HFFc6 (cell line): Measurements from ENCODE around the gene NUDT1. TPM values are rescaled to one million over a fixed set of nuclear protein-coding genes. Genes with fewer than 3 reads are reported as not detected.

Experiments used
- DNase-seq: peaks from one replicate; pipeline ENCODE4 v3.0.0-alpha.2; 2018
- H3K27ac Mint-ChIP-seq: 2 replicates; pipeline ENCODE4 v1.8.0; 2020; ENCODE audit warnings: mild to moderate bottlenecking, mixed read lengths
- H3K27me3 Mint-ChIP-seq: 2 replicates; pipeline ENCODE4 v1.8.0; 2021; ENCODE audit warnings: mild to moderate bottlenecking, moderate library complexity, mixed read lengths; ENCODE audit not compliant: insufficient read depth
- H3K36me3 Mint-ChIP-seq: 2 replicates; pipeline ENCODE4 v1.8.0; 2021; ENCODE audit warnings: low read depth, mixed read lengths
- H3K4me1 Mint-ChIP-seq: 2 replicates; pipeline ENCODE4 v1.8.0; 2020; ENCODE audit warnings: low read depth, mixed read lengths
- H3K4me3 Mint-ChIP-seq: 2 replicates; pipeline ENCODE4 v1.8.0; 2020; ENCODE audit warnings: mild to moderate bottlenecking, moderate library complexity, mixed read lengths
- H3K9me3 Mint-ChIP-seq: 2 replicates; pipeline ENCODE4 v1.8.0; 2020; ENCODE audit warnings: mild to moderate bottlenecking, mixed read lengths
- long read RNA-seq: library from polyadenylated mRNA; unstranded; transcript quantifications from one replicate; pipeline ENCODE4 v2.0.0, GENCODE V29; 2019
- total RNA-seq, 6 experiments: library from RNA; stranded (reverse); fragmentation: NEBNext Ultra II Directional; extraction: Animal tissue kit (Norgen Biotek cat#: 25700); gene quantifications; 2 replicates in 1 of 6; 3 replicates in 5 of 6; pipeline ENCODE4 v1.2.3, GENCODE V29; 2021
- TF ChIP-seq, protein P1 (sequence below): fragments of 200-600 bp; sonication (generic); IDR thresholded peaks from 2 replicates; pipeline ENCODE4 v1.5.0; 2021; ENCODE audit warnings: antibody characterized with exemption, mild to moderate bottlenecking

The NUDT1 gene
- total RNA-seq, result 10 to 100 TPM; 35.6 to 57.6 (median 45.9) TPM
- long read RNA-seq, transcript NUDT1-206 (3 exons, 714 nt), result major isoform, 7 of 22 reads
- long read RNA-seq, partial matches to known transcripts, result 0 of 22 reads
- long read RNA-seq, other reads (novel, unspliced or antisense), result 4 of 22 reads

DNA sequence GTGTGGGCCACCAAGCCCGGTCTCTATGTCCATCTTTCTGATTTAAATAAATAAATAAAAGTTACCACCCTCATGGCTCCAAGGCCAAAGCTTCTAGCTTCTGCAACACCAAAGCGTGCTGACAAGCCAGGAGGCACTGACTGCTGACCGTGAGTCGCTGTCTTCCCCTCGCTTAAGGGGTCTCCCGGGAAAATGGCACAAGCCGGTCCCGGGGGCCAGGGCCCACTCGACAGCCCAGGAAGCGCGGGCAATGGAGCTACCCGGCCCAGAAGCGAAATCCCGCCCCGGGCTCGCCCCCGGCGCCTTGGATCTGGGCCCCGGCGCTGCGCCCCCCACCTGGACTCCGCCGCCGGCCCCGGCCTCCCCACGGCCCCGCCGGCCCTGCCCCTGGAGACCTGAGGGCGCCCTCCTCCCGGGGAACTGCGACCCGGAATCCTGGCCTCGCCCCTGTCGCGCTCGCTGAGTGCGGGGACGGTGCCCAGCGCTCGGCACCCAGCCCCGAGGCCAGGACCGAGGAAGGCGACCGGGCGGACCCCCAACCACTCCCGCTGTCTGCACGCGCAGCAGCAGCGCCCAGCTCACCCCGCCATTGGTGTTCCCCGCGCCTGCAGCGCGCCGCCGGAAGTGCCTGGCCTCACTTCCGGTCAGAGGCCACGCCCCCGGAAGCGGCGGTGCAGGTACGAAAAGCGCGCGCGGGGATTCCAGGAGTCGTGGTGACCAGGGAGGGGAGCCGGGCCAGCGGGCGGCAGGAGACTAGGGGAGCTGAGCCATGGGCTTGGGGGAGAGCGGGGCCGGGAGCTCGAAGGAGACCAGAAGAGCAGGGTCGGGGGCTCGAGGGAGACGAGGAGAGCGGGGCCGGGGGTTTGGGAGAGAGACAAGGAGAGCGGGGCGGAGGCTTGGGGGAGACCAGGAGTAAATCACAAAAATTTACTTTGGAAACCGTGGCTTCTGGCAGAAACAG lies at the start of gene NUDT1, which contains the start of gene MRM2:
NUDT1 (plus strand) TSS at position 647 of the 961 bp plus-strand sequence. CDS start 2,349 bp downstream, outside the sequence.
MRM2 (minus strand) TSS at position 626 of the 961 bp plus-strand sequence; CDS start at position 590, 36 bp downstream.
- H3K4me1 Mint-ChIP-seq, result peaks cover 11% of the 10 kb centered on the region
- TF ChIP-seq, protein P1, sequence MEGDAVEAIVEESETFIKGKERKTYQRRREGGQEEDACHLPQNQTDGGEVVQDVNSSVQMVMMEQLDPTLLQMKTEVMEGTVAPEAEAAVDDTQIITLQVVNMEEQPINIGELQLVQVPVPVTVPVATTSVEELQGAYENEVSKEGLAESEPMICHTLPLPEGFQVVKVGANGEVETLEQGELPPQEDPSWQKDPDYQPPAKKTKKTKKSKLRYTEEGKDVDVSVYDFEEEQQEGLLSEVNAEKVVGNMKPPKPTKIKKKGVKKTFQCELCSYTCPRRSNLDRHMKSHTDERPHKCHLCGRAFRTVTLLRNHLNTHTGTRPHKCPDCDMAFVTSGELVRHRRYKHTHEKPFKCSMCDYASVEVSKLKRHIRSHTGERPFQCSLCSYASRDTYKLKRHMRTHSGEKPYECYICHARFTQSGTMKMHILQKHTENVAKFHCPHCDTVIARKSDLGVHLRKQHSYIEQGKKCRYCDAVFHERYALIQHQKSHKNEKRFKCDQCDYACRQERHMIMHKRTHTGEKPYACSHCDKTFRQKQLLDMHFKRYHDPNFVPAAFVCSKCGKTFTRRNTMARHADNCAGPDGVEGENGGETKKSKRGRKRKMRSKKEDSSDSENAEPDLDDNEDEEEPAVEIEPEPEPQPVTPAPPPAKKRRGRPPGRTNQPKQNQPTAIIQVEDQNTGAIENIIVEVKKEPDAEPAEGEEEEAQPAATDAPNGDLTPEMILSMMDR, result no peak; the same call in 1 of the 2 replicates
- peaks cover 2% of the 10 kb centered on the region; the same call in 1 of the 2 replicates for H3K27me3 Mint-ChIP-seq
- no peaks in the 10 kb centered on the region for H3K36me3 Mint-ChIP-seq
- H3K27ac Mint-ChIP-seq, result peak within 1 kb of the TSS; percentile 89
- H3K9me3 Mint-ChIP-seq, result no peaks in the 10 kb centered on the region
- H3K4me3 Mint-ChIP-seq, result peak within 1 kb of the TSS; percentile 96
- peak; percentile 57 for DNase-seq

DNA sequence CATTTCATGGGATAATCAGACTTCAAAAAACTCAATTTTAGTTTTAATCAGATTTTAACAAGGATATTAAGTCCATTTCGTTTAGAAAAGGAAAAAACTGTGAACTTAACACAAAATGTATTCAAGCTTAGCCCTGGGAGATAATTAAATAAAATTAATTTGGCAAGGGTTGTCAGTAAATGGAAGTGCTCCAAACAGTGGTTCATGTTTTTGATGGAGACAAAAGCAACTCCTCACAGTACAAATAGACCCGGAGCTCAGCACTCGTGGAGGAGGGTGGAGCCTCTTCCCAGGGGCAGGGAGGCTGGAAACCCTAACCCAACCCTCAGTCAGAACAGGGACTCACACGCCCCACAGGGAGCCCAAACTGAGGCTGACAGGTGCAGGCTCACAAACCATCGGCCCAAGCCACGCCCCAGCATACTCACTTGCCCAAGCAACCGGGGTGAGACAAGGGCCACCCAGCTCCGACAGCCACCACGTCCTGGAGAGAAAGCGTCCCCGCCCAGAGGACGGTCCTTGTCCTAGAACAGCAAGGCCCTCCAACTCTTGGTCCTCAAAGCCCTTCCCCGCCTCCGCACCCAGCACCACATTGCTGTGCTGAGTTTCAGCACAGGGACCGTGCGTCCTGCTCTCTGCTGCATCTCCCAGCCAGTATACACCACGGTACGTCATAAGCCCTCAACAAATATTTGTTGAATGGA lies 49.0 kb upstream of the NUDT1 start:
- Mint-ChIP-seq H3K27ac (no peak overlapping the region), H3K4me3 (no peak overlapping the region), H3K9me3 (0 out of 2 replicates have a peak, but pooled peaks cover 6% of the 10 kb centered on the region), H3K36me3 (peaks cover 38% of the 10 kb centered on the region), H3K27me3 (no peaks in the 10 kb centered on the region), H3K4me1 (peaks cover 9% of the 10 kb centered on the region)
- DNase-seq, result no peak
- TF ChIP-seq, protein P1, result no peak

DNA sequence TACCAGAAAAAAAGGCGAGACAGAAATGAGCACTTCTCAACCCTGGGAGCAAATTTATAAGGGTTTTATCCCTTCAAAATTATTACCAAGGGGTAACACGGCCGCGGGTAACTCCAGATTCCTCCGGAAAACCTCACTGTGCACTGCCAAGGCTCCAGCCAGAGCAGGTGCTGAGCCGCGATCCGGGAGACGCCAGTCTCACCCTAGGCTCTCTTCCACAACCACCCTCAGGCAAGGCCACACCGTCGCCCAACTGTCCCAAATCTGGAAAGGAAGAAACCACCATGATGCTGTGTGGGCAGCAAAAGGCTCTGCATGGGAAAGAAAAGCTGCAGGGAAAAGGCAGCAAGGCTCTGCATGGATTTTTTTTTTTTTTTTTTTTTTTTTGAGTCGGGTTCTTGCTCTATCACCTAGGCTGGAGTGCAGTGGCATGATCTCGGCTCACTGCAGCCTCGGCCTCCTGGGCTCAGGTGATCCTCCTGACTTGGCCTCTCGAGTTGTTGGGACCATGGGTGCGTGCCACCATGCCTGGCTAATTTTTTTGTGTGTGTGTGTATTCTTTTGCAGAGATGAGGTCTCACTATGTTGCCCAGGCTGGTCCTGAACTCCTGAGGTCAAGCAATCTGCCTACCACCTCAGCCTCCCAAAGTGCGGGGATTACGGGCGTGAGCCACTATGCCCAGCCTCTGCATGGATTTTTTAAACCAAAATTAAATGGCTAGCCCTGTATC lies 48.3 kb upstream of the NUDT1 start:
- DNase-seq, result no peak
- TF ChIP-seq, protein P1, result no peak
- Mint-ChIP-seq H3K9me3 (0 out of 2 replicates have a peak, but pooled peaks cover 6% of the 10 kb centered on the region), H3K27ac (no peak overlapping the region), H3K4me3 (no peak overlapping the region), H3K4me1 (peaks cover 9% of the 10 kb centered on the region), H3K27me3 (no peaks in the 10 kb centered on the region), H3K36me3 (peaks cover 30% of the 10 kb centered on the region)

DNA sequence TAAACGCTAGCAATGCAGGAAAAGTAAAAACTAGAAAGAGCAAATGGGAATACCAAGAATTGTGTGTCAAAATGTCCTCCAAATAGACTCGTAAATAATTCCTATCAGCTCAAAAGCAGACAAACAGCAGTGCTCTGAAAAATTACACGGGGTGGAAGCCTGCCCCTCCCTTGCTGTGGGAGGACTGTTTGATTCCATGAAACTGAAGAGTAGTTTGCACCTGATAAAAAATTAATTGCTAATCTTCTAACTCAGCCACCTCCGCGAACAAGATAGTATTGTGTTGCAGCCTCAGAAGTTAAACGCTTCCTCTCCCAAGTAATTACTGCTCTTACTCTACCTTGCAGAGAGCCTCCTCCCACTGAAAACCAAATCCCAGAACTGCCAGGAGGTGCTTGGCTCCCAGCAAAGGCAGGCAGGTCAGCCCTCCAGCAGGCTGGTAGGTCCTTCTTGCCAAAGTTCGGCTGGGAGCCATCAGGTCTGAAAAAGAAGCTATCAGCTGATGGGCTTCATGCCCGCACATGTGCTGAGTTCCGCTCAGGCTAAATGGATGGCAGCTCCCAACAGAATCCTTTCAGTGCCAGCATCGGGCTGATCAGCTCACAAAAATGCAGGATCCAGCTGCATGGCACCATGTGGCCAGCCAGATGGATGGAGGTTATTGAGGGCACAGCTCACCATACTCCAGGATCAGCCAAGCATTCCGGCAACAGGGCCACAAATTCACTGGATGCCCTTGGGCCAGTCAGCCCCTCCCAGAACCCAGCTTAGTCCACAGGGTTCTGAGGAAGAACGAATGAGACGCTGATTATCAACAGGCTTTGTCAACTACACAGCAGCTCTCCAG lies 46.4 kb upstream of the NUDT1 start:
- Mint-ChIP-seq H3K4me3 (no peak overlapping the region), H3K36me3 (peaks cover 13% of the 10 kb centered on the region), H3K27me3 (no peaks in the 10 kb centered on the region; the same call in 1 of the 2 replicates), H3K27ac (no peak overlapping the region), H3K4me1 (peaks cover 2% of the 10 kb centered on the region), H3K9me3 (no peaks in the 10 kb centered on the region)
- DNase-seq, result no peak
- TF ChIP-seq, protein P1, result no peak
